Breast epithelium (tissue), 3 donors: Measurements from ENCODE around the gene PHAF1.

ENCODE experiments used
- CTCF ChIP-seq, 3 donors: fragments of 450-650 bp; IDR thresholded peaks; one replicate each; pipeline ENCODE4 v1.5.1; 2016 to 2017; ENCODE audit warnings: antibody characterized with exemption in 3 of 3, mild to moderate bottlenecking in 3 of 3, moderate library complexity in 3 of 3
- POLR2A ChIP-seq: fragments of 450-650 bp; IDR thresholded peaks from one replicate; pipeline ENCODE4 v1.6.1; 2016; ENCODE audit warnings: antibody characterized with exemption, mild to moderate bottlenecking, moderate library complexity
- POLR2AphosphoS5 ChIP-seq, 3 donors: sonication (generic); formaldehyde crosslinking; IDR thresholded peaks; one replicate each; pipeline ENCODE4 v1.6.1; 2017; ENCODE audit warnings: antibody characterized with exemption in 3 of 3

GRCh38 chr16:67191411-67191994, 81.8 kb downstream of the PHAF1 start:
- TF ChIP-seq POLR2A (no peak), CTCF (IDR thresholded peaks at IDR 0.05) (no peak), POLR2AphosphoS5 (IDR thresholded peaks at IDR 0.05) (no peak)
